Brain microvascular endothelial cell (primary cell): ENCODE results near the gene LTB4R.

Experiments
- DNase-seq: peaks from one replicate; pipeline ENCODE4 v3.0.0-alpha.2; 2020
- H3K27ac ChIP-seq: fragments of 250-450 bp; sonication (Bioruptor Pico); 2 replicates; pipeline ENCODE4 v1.5.1; 2020; ENCODE audit warnings: mild to moderate bottlenecking, moderate library complexity
- H3K27me3 ChIP-seq: fragments of 250-450 bp; sonication (Bioruptor Pico); replicated peaks from 2 replicates; pipeline ENCODE4 v1.5.1; 2020; ENCODE audit warnings: mild to moderate bottlenecking
- H3K36me3 ChIP-seq: fragments of 250-450 bp; sonication (Bioruptor Pico); replicated peaks from 2 replicates; pipeline ENCODE4 v1.5.1; 2020; ENCODE audit warnings: mild to moderate bottlenecking
- H3K4me3 ChIP-seq: 2 replicates; pipeline ENCODE4 v1.5.1; 2011; ENCODE audit warnings: low read depth, mild to moderate bottlenecking, control low read depth, low read length, moderate library complexity
- in situ Hi-C: cut with HindIII; loops from 2 replicates; pipeline ENCODE4 v1.10.0; 2017; ENCODE audit warnings: low sequenced_read_pairs, low pct_ligation_motif_present
- TF ChIP-seq, protein P1 (sequence below): IDR thresholded peaks from 2 replicates; pipeline ENCODE4 v1.5.1; 2011; ENCODE audit warnings: low read depth, mild to moderate bottlenecking, moderate library complexity, low read length, control low read depth, inconsistent platforms; ENCODE audit errors: missing control alignments

The LTB4R gene

DNA sequence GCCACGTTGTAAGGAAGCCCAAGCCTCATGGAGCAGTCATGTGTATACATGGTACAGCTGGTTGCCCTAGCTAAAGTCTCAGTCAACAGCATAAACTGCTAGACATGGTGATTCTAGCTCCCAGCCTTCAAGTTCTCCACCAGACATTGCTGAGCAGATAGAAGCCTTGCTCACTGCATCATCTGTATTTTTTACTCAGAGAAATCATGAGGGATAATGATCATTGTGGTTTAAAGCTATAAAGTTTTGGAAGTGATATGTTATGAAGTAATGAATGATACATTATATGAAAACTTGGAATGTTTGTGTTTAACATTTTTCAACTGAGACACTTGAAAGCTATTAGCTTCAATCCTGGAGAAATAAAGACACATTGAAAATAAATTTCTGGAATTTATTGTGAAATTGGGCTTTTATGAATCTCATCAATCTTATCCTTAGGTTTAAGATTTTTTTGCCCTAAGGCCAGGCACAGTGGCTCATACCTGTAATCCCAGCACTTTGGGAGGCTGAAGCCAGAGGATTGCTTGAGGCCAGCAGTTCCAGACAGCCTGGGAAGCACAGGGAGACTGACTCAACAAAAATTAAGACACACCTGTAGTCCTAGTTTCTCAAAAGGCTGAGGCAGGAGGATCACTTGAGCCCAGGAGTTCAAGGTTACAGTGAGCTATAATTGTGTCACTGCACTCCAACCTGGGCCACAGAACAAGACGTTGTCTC lies 51.1 kb downstream of the LTB4R start:
- Histone ChIP-seq H3K4me3 (no peak overlapping the region), H3K27me3 (no peaks in the 10 kb centered on the region), H3K36me3 (no peaks in the 10 kb centered on the region), H3K27ac (no peak overlapping the region)
- TF ChIP-seq, protein P1, sequence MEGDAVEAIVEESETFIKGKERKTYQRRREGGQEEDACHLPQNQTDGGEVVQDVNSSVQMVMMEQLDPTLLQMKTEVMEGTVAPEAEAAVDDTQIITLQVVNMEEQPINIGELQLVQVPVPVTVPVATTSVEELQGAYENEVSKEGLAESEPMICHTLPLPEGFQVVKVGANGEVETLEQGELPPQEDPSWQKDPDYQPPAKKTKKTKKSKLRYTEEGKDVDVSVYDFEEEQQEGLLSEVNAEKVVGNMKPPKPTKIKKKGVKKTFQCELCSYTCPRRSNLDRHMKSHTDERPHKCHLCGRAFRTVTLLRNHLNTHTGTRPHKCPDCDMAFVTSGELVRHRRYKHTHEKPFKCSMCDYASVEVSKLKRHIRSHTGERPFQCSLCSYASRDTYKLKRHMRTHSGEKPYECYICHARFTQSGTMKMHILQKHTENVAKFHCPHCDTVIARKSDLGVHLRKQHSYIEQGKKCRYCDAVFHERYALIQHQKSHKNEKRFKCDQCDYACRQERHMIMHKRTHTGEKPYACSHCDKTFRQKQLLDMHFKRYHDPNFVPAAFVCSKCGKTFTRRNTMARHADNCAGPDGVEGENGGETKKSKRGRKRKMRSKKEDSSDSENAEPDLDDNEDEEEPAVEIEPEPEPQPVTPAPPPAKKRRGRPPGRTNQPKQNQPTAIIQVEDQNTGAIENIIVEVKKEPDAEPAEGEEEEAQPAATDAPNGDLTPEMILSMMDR, result no peak
- DNase-seq, result no peak
- in situ Hi-C loops, result no loop called here

DNA sequence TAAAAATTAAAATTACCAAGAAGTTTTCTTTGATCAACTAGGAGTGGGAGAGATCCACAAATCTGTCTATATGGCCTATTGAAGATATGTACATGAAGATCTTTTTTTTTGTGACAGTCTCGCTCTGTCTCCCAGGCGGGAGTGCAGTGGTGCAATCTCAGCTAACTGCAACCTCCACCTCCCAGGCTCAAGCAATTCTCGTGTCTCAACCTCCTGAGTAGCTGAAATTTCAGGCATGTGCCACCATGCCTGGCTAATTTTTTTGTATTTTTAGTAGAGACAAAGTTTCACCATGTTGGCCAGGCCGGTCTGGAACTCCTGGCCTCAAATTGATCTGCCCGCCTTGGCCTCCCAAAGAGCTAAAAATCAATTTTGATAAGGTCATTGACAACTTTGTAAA lies 52.1 kb downstream of the LTB4R start:
- in situ Hi-C loops, result no loop called here
- no peaks in the 10 kb centered on the region for H3K36me3 ChIP-seq
- DNase-seq, result no peak
- TF ChIP-seq, protein P1, result no peak
- H3K27ac ChIP-seq, result no peak overlapping the region
- H3K4me3 ChIP-seq, result no peak overlapping the region
- H3K27me3 ChIP-seq, result no peaks in the 10 kb centered on the region

DNA sequence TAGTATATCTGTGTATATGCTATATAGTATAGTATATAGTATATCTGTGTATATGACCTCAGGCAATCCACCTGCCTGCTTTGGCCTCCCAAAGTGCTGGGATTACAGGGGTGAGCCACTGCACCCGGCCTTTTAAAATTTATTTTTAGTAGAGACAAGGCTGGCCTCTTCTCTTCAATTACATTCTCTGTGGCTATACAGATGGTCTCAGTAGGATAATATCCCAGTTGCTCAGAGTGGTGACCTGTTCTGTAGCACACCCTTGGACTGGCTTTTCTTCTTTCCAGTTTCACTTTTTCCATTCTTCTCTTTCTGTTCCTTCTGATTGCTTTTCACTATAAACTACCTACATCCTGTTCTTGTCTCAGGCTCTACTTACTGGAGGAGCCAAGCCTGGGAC lies 53.5 kb downstream of the LTB4R start:
- in situ Hi-C loops, result no loop called here
- no peaks in the 10 kb centered on the region for H3K36me3 ChIP-seq
- DNase-seq, result no peak
- H3K27me3 ChIP-seq, result no peaks in the 10 kb centered on the region
- H3K4me3 ChIP-seq, result no peak overlapping the region
- TF ChIP-seq, protein P1, result no peak
- H3K27ac ChIP-seq, result no peak overlapping the region

DNA sequence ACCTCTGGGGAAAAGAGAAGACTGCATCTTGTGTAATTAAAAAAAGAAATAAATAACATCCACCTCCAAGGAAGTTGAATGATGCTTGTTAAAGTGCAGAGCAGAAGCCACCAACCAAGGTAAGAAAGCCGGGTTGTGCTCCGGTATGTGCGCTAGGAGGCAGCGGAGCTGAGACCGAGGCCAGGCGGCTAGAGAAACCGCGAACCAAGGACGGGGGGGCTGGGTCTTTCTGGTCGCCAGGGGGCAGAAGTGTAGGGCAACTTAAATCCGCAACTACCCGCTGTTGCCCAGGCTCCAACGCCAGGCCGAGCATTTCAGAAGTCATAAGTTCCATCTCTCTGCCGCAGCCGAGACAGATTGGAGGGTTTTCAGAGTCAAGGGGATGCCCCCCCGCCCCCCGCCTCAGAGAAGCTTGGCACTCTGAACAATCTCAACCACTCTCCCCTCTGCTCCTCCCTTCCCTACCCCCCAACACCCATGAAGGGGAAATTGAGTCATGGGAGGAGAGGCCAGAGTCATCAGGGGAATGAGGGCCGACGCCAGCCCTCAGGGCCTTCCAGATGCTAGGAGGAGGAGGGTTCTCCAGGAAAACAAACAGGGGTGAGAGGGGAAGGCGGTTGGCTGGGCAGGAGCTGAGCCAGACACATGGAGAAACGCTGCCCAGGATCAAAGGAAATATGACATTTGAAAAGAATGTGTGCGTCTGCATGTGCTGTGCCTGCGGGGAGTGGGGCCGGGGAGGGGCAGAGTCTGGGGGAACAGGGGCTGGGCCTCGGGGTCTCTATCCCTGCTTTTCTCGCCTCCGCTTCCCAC lies 54.5 kb downstream of the LTB4R start:
- Histone ChIP-seq H3K36me3 (no peaks in the 10 kb centered on the region), H3K27me3 (no peaks in the 10 kb centered on the region), H3K27ac (peak overlapping the region; percentile 81), H3K4me3 (peak overlapping the region; percentile 48)
- in situ Hi-C loops, result no loop called here
- peak; percentile 87 for DNase-seq
- TF ChIP-seq, protein P1, result peak; percentile 93

DNA sequence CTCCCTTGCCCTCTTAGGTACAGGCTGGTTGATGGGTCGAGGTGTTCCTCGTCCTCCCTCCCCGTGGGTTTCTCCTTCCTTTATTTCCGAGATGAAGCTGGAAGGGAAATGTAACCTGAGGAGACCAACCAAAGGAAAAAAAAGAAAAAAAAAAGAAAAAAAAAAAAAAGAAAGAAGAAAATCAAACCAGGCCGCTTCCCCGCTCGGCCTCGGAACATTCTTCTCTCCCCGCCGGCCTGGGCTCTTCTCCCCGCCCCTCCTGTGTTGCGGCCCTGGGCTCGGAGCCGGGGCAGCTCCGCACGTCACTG lies 55.1 kb downstream of the LTB4R start:
- Histone ChIP-seq H3K4me3 (peak overlapping the region; percentile 48), H3K27me3 (no peaks in the 10 kb centered on the region), H3K36me3 (no peaks in the 10 kb centered on the region), H3K27ac (peak overlapping the region; percentile 81)
- no peak for DNase-seq
- in situ Hi-C loops, result no loop called here
- TF ChIP-seq, protein P1, result no peak
